HepG2 (cell line): Measurements from ENCODE around the gene CISD2. TPM values are rescaled to one million over a fixed set of nuclear protein-coding genes. Genes with fewer than 3 reads are reported as not detected.

Experiments used
- CHCHD3 ChIP-seq: sonication (generic); formaldehyde crosslinking; IDR thresholded peaks from 2 replicates; pipeline ENCODE4 v1.8.0; 2022; ENCODE audit warnings: mild to moderate bottlenecking, missing genetic modification reagents, moderate library complexity
- MED8 ChIP-seq: sonication (generic); formaldehyde crosslinking; IDR thresholded peaks from 2 replicates; pipeline ENCODE4 v1.8.1; 2023; ENCODE audit warnings: mild to moderate bottlenecking, missing genetic modification reagents; ENCODE audit not compliant: insufficient replicate concordance
- NFKBIZ ChIP-seq: IDR thresholded peaks from 2 replicates; pipeline ENCODE4 v1.6.1; 2018; ENCODE audit warnings: missing genetic modification reagents, missing compliant biosample characterization
- PITX1 ChIP-seq: sonication (generic); formaldehyde crosslinking; IDR thresholded peaks from 2 replicates; pipeline ENCODE4 v1.5.1; 2020; ENCODE audit warnings: mild to moderate bottlenecking, missing genetic modification reagents
- RARG ChIP-seq: sonication (generic); formaldehyde crosslinking; IDR thresholded peaks from 2 replicates; pipeline ENCODE4 v1.4.0; 2020; ENCODE audit warnings: low read depth, mild to moderate bottlenecking, missing genetic modification reagents
- SOX6 ChIP-seq, 2 experiments: fragments of 450-650 bp in 1 of 2; sonication (generic) in 1 of 2; formaldehyde crosslinking in 1 of 2; IDR thresholded peaks; 2 replicates each; pipeline versions ENCODE4 v1.4.0 to v1.6.1; 2017 to 2020; ENCODE audit warnings: antibody characterized with exemption in 1 of 2, mild to moderate bottlenecking in 1 of 2, missing genetic modification reagents in 1 of 2
- TAF1 ChIP-seq: sonication (generic); formaldehyde crosslinking; IDR thresholded peaks from 2 replicates; pipeline ENCODE4 v1.4.0; 2020; ENCODE audit warnings: missing genetic modification reagents
- ZBED4 ChIP-seq: sonication (generic); formaldehyde crosslinking; IDR thresholded peaks from 2 replicates; pipeline ENCODE4 v1.4.0; 2020; ENCODE audit warnings: missing genetic modification reagents, borderline replicate concordance
- ZBTB39 ChIP-seq: sonication (generic); formaldehyde crosslinking; IDR thresholded peaks from 2 replicates; pipeline ENCODE4 v1.5.0; 2020; ENCODE audit warnings: missing genetic modification reagents
- ZC3H13 ChIP-seq: sonication (generic); formaldehyde crosslinking; IDR thresholded peaks from 2 replicates; pipeline ENCODE4 v1.8.1; 2023; ENCODE audit warnings: mild to moderate bottlenecking, missing genetic modification reagents, moderate library complexity
- ZNF34 ChIP-seq: sonication (generic); formaldehyde crosslinking; IDR thresholded peaks from 2 replicates; pipeline ENCODE4 v1.4.0; 2020; ENCODE audit warnings: mild to moderate bottlenecking, missing genetic modification reagents, borderline replicate concordance
- ZNF558 ChIP-seq: sonication (generic); formaldehyde crosslinking; IDR thresholded peaks from 2 replicates; pipeline ENCODE4 v1.9.0; 2022; ENCODE audit warnings: mild to moderate bottlenecking, missing genetic modification reagents, borderline replicate concordance
- ZNF607 ChIP-seq: sonication (generic); formaldehyde crosslinking; IDR thresholded peaks from 2 replicates; pipeline ENCODE4 v1.5.1; 2020; ENCODE audit warnings: missing genetic modification reagents, mild to moderate bottlenecking, borderline replicate concordance
- ZSCAN29 ChIP-seq: sonication (generic); formaldehyde crosslinking; conservative IDR thresholded peaks from 2 replicates; pipeline ENCODE4 v1.4.0; 2020; ENCODE audit warnings: mild to moderate bottlenecking, missing genetic modification reagents
- polyA plus RNA-seq, 8 experiments: library from polyadenylated mRNA; depleted of rRNA in 3 of 8; stranded (reverse) in 7 of 8; unstranded in 1 of 8; fragments of >200 nt; fragmentation: Illumina TruSeq in 4 of 8; extraction: Trizol in 4 of 8; gene quantifications; 2 replicates each; pipeline versions ENCODE4 v1.2.1 to v1.2.3, GENCODE V29; 2011 to 2016; ENCODE audit warnings: low read depth in 4 of 8, missing spikeins in 1 of 8, mixed read lengths in 1 of 8; ENCODE audit not compliant: insufficient read depth in 1 of 8
- total RNA-seq, 5 experiments: library from RNA; depleted of rRNA; stranded (reverse); fragments of >200 nt; fragmentation: Illumina TruSeq; extraction: Trizol; gene quantifications; 2 replicates each; pipeline ENCODE4 v1.2.3, GENCODE V29; 2016; ENCODE audit warnings: low read depth in 1 of 5

The CISD2 gene
- total and polyA plus RNA-seq, 2 of the 13 experiments (the other 11 are each of a cell fraction or from before 2014, with no cell fraction given) = 24.5 to 37.7 TPM

- TF ChIP-seq ZBED4 (peak; percentile 61; the same call in 1 of the 2 replicates), ZSCAN29 (CRISPR knock-in tag) (peak; percentile 90), MED8 (CRISPR knock-in tag) (peak; percentile 67), TAF1 (CRISPR knock-in tag) (peak; percentile 85), ZNF34 (peak; percentile 91; the same call in 1 of the 2 replicates), RARG (CRISPR knock-in tag) (peak; percentile 98), ZBTB39 (peak; percentile 90; the same call in 1 of the 2 replicates), CHCHD3 (CRISPR knock-in tag) (no peak), NFKBIZ (CRISPR knock-in tag) (peak; percentile 76; the same call in 1 of the 2 replicates), ZC3H13 (peak; percentile 95), SOX6 (IDR thresholded peaks at IDR 0.05) (no peak), SOX6 (CRISPR knock-in tag; IDR thresholded peaks at IDR 0.05) (peak; percentile 50), ZNF558 (CRISPR knock-in tag) (peak; percentile 98; the same call in 1 of the 2 replicates), ZNF607 (CRISPR knock-in tag) (peak; percentile 96), PITX1 (CRISPR knock-in tag) (peak; percentile 90)
Observed at GRCh38 chr4:102868781-102869568, at the start of gene CISD2 (continued).
